ENCODE measurements around the gene APBA3. TPM values are rescaled to one million over a fixed set of nuclear protein-coding genes. Genes with fewer than 3 reads are reported as not detected.

Gene APBA3
- total and polyA plus RNA-seq, 2 of the 4 experiments (the other 2 are of a cell fraction) = 9.5 to 18.4 TPM

- CTCF ChIA-PET = no interaction called here
- no TSS peak for BruUV-seq (replicated peaks)
These were observed 5.0 kb upstream of the APBA3 start for GRCh38 chr19:3766520-3766919.

More at GRCh38 chr19:3766520-3766919, 5.0 kb upstream of the APBA3 start:
- H2BK120ac ChIP-seq (ENCODE audit: low read depth, low read length) = no peak overlapping the region
- H2BK5ac ChIP-seq (ENCODE audit: low read depth, low read length, poor library complexity, severe bottlenecking) = no peak overlapping the region
- H4K8ac ChIP-seq (ENCODE audit: low read depth in 2 of 2, low read length in 2 of 2) = no peak overlapping the region
- TF ChIP-seq USF2 (IDR thresholded peaks at IDR 0.05; ENCODE audit: low read depth, low read length) (no peak), SMC3 (IDR thresholded peaks at IDR 0.05; ENCODE audit: low read depth, low read length) (no peak), ELK1 (IDR thresholded peaks at IDR 0.05; ENCODE audit: borderline replicate concordance, low read depth, low read length) (no peak), RCOR1 (IDR thresholded peaks at IDR 0.05; ENCODE audit: insufficient replicate concordance, low read length) (no peak), CTCF (conservative IDR thresholded peaks at IDR 0.05; ENCODE audit: low read depth, low read length) (no peak), MAFK (IDR thresholded peaks at IDR 0.05; ENCODE audit: low read depth, low read length) (no peak)
- no peak overlapping the region for H4K91ac ChIP-seq (ENCODE audit: insufficient read depth, low read depth, low read length)
- no peak overlapping the region for H3K4me3 ChIP-seq (ENCODE audit: insufficient read depth, low read depth, low read length)
- 95% methylated on average over 6 of the region's 7 CpGs; no CpG with 5 or more reads in 1 of the 2 experiments for WGBS, 2 experiments (ENCODE audit: extremely low coverage in 2 of 2, insufficient read length in 1 of 2)
- no peak overlapping the region for H3K18ac ChIP-seq (ENCODE audit: low read depth, low read length)
- no peaks in the 10 kb centered on the region for H3K9me3 ChIP-seq (ENCODE audit: control insufficient read depth, insufficient read depth, low read length)
- H3K14ac ChIP-seq (replicated peaks; ENCODE audit: low read depth, low read length) = no peak overlapping the region
- H4K20me1 ChIP-seq (ENCODE audit: insufficient read depth, low read length) = no peaks in the 10 kb centered on the region
- no peak overlapping the region for H3K4ac ChIP-seq (ENCODE audit: low read depth, low read length)
- H3K79me1 ChIP-seq (ENCODE audit: low read depth in 1 of 2, low read length in 2 of 2) = peaks cover 10 to 18% of the 10 kb centered on the region in 2 experiments; a peak in 3 of 4 replicates
- no peak overlapping the region for H2AK5ac ChIP-seq (ENCODE audit: low read depth, low read length)
- in situ Hi-C loops (cut with MboI; ENCODE audit: low sequenced_read_pairs) (no loop called here), intact Hi-C loops (cut with micrococcal nuclease) (no loop called here), dilution Hi-C loops (cut with HindIII; ENCODE audit: low sequenced_read_pairs, unreplicated experiment) (no loop called here)
- DNase-seq = no peak
- no peak overlapping the region for H2BK20ac ChIP-seq (ENCODE audit: low read depth, low read length)
- no peak overlapping the region for H3K27ac ChIP-seq (ENCODE audit: insufficient read depth, low read length)
- H3K9me1 ChIP-seq (ENCODE audit: insufficient read depth, low read length) = peaks cover 3% of the 10 kb centered on the region; the same call in 1 of the 2 replicates
- peaks cover 27% of the 10 kb centered on the region for H3K36me3 ChIP-seq (ENCODE audit: control insufficient read depth, insufficient read depth, low read length)
- H3K9ac ChIP-seq (ENCODE audit: low read depth, low read length) = no peak overlapping the region
- H2AK9ac ChIP-seq (replicated peaks; ENCODE audit: low read depth, low read length, poor library complexity) = peak overlapping the region; percentile 37
- no peaks in the 10 kb centered on the region for H3K27me3 ChIP-seq (ENCODE audit: control insufficient read depth, insufficient read depth, low read length)
- peaks cover 2% of the 10 kb centered on the region; the same call in 1 of the 2 replicates for H3K4me1 ChIP-seq (ENCODE audit: control insufficient read depth, insufficient read depth, low read length)
- ATAC-seq (ENCODE audit: low read depth) = no peak
- no peak overlapping the region for H2BK15ac ChIP-seq (ENCODE audit: low read depth, low read length)
- H3K23ac ChIP-seq (ENCODE audit: low read depth, low read length) = no peak overlapping the region
- H3K4me2 ChIP-seq (ENCODE audit: low read depth, low read length) = no peak overlapping the region
- POLR2A ChIA-PET (ENCODE audit: unreplicated experiment) = no interaction called here
- no peak overlapping the region for H4K5ac ChIP-seq (ENCODE audit: low read depth, low read length)
- H2AFZ ChIP-seq (replicated peaks; ENCODE audit: low read length, poor library complexity) = no peak overlapping the region
- H3K56ac ChIP-seq (ENCODE audit: extremely low read depth, insufficient read depth, low read length) = no peak overlapping the region
